Ovary (tissue), 9 donors: ENCODE measurements around the gene CREB3L4. TPM values are rescaled to one million over a fixed set of nuclear protein-coding genes. Genes with fewer than 3 reads are reported as not detected.

Experiments
- DNase-seq, 5 donors: peaks; one replicate each; pipeline ENCODE4 v3.0.0-alpha.2; 2019 to 2020
- H3K27ac ChIP-seq, 2 donors: fragments of 200-600 bp; one replicate each; pipeline versions ENCODE4 v1.5.1 to v1.8.0; 2019 to 2022
- H3K27me3 ChIP-seq: fragments of 200-600 bp; one replicate; pipeline ENCODE4 v1.8.0; 2022
- H3K36me3 ChIP-seq: fragments of 200-600 bp; sonication (generic); one replicate; pipeline ENCODE4 v1.5.1; 2019
- H3K4me1 ChIP-seq: one replicate; pipeline ENCODE4 v1.8.1; 2013; ENCODE audit warnings: mild to moderate bottlenecking, moderate library complexity; ENCODE audit not compliant: insufficient read depth
- H3K4me3 ChIP-seq: fragments of 200-600 bp; sonication (generic); one replicate; pipeline ENCODE4 v1.5.1; 2017
- H3K9me3 ChIP-seq, 2 donors: fragments of 200-600 bp in 1 of 2; sonication (generic) in 1 of 2; one replicate each; pipeline versions ENCODE4 v1.5.1 to v1.8.1; 2013 to 2019; ENCODE audit warnings: mild to moderate bottlenecking in 1 of 2, moderate library complexity in 1 of 2
- EP300 ChIP-seq: sonication (generic); formaldehyde crosslinking; IDR thresholded peaks from one replicate; pipeline ENCODE4 v1.6.1; 2017; ENCODE audit warnings: antibody characterized with exemption
- POLR2A ChIP-seq: fragments of 450-650 bp; IDR thresholded peaks from one replicate; pipeline ENCODE4 v1.6.1; 2017; ENCODE audit warnings: antibody characterized with exemption, mild to moderate bottlenecking, moderate library complexity
- WGBS, 3 donors: extraction: QIAGEN DNeasy Blood & Tissue Kit in 1 of 3; methylation state at CpG; one replicate each; pipeline versions ENCODE4 v1.1.5 to v1.1.7; 2013 to 2017; 5-methylcytosine and 5-hydroxymethylcytosine counted together
- intact Hi-C, 4 donors: fragments of 100-400 bp; cut with DNase I; formaldehyde crosslinking; loops; one replicate each; pipeline versions ENCODE4 v1.11.0 to v1.15.1; 2022 to 2023
- polyA plus RNA-seq, 2 donors: library from polyadenylated mRNA; stranded (reverse); fragments of 200-250 nt in 1 of 2; fragments of 350-450 nt in 1 of 2; fragmentation: Illumina TruSeq in 1 of 2; extraction: RNeasy Lipid Tissue Mini Kit (QIAGEN cat#74804) in 1 of 2; gene quantifications; one replicate each; pipeline ENCODE4 v1.2.3, GENCODE V29; 2013 to 2014
- total RNA-seq, 7 donors: library from RNA; depleted of rRNA in 2 of 7; stranded (reverse); fragments of >200 nt in 2 of 7; fragmentation: NEBNext Ultra II Directional in 3 of 7; extraction: Animal tissue kit (Norgen Biotek cat#: 25700) in 3 of 7; gene quantifications; one replicate each; pipeline versions ENCODE4 v1.1.0 to v1.2.4, GENCODE V29; 2016 to 2023
- TF ChIP-seq, protein P1 (sequence below), 3 donors: fragments of 450-650 bp in 2 of 3; fragments of 200-600 bp in 1 of 3; IDR thresholded peaks; one replicate each; pipeline versions ENCODE4 v1.5.1 to v1.8.0; 2016 to 2022; ENCODE audit warnings: antibody characterized with exemption in 3 of 3, mild to moderate bottlenecking in 1 of 3
- donor health status: DM: no; HTN: no; CAD: no; lungs with moderate emphysema.
- donor health status: DM: no; HTN: no; CAD: no.
- donor health status: Bipolar disorder and iron deficiency.
- donor health status: DM: yes; HTN: yes; CAD: no.
- donor health status: DM: no; HTN: no; CAD: no.
- donor health status: DM: yes; HTN: yes; CAD: no.

The CREB3L4 gene
- total and polyA plus RNA-seq, 9 donors: 10.5 to 27.2 (median 16.6) TPM

DNA sequence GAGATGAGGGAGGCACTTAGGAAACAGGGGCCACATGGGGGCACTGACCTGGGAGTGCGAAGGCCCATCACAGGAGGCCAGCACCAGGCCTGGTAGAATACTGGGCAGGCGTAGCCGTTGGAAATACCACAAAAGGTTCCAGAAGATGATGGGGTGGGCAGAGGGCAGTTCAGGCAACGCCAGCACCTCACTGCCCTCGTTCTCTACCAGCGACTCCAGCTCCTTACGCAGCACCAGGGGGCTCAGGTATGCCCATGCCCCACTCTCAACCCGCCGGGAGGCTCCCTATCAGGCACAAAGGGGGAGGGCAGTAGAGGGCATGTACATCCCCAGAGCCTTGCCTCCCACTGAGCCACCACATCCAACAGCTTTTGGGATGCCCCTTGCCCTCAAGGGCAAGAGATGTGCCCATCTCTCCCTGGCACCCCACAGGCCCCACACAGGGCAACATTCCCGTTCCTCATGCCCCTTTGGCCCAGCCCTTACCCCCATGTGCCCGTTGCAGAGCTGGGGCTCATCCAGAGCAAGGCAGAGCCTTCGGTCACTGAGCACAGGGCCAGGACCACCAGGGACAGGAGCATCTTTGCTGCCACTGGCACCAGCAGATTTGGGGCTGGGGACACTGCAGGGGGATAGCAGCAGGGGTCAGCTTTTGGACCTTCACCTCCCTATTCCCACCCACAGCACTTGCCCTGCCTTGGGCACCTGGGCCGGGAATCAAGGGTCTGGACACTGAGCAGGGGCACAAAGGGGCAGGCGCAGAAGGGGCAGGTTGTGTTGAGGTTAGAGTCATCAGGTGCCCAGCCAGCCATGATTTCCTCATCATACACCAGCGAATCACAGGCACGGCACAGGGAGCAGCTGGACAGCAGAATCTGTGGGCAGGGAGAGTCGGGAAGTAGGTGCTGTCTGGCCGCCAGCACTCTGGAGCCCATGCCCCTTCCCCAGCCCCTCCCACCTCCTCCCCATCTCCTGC lies 35.3 kb upstream of the CREB3L4 start:
- Histone ChIP-seq H3K4me1 (no peaks in the 10 kb centered on the region), H3K27ac (no peak overlapping the region), H3K27me3 (no peaks in the 10 kb centered on the region), H3K9me3 (no peaks in the 10 kb centered on the region), H3K4me3 (no peak overlapping the region), H3K36me3 (no peaks in the 10 kb centered on the region)
- TF ChIP-seq POLR2A: no peak
- intact Hi-C loops: no loop called here
- 89 to 94% (median 90%) methylated on average over 14 to 18 of the region's 18 CpGs for WGBS, 3 donors
- peak in 1 of 5 donors; percentile 23 for DNase-seq

DNA sequence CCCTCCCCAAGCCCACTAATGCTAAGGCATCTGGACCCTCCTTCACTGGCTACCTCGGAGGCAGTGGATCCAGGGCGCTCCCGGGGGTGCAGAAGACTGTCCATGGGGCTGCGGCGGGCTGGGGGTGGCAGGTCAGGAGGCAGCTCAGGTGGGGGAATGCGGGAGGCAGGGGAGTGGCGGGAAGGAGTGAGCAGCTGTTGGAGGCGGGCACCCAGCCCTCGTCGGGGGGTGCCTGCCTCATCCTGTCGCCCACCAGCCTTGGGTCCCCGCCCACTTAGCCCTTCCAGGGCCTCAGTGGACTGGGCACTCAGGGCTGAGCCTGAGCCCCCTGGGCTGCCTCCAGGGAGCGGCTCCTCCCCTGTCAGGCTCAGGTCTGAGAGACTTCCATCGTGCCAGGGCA lies 34.3 kb upstream of the CREB3L4 start:
- Histone ChIP-seq H3K4me3 (no peak overlapping the region), H3K27ac (no peak overlapping the region), H3K27me3 (no peaks in the 10 kb centered on the region), H3K36me3 (no peaks in the 10 kb centered on the region), H3K9me3 (no peaks in the 10 kb centered on the region), H3K4me1 (no peaks in the 10 kb centered on the region)
- intact Hi-C loops: no loop called here
- DNase-seq: peak in 1 of 5 donors; percentile 29
- WGBS, 3 donors: 84 to 90% (median 88%) methylated on average over 13 to 14 of the region's 14 CpGs
- TF ChIP-seq, protein P1, sequence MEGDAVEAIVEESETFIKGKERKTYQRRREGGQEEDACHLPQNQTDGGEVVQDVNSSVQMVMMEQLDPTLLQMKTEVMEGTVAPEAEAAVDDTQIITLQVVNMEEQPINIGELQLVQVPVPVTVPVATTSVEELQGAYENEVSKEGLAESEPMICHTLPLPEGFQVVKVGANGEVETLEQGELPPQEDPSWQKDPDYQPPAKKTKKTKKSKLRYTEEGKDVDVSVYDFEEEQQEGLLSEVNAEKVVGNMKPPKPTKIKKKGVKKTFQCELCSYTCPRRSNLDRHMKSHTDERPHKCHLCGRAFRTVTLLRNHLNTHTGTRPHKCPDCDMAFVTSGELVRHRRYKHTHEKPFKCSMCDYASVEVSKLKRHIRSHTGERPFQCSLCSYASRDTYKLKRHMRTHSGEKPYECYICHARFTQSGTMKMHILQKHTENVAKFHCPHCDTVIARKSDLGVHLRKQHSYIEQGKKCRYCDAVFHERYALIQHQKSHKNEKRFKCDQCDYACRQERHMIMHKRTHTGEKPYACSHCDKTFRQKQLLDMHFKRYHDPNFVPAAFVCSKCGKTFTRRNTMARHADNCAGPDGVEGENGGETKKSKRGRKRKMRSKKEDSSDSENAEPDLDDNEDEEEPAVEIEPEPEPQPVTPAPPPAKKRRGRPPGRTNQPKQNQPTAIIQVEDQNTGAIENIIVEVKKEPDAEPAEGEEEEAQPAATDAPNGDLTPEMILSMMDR (IDR thresholded peaks at IDR 0.05): no peak
- TF ChIP-seq EP300: no peak
- TF ChIP-seq POLR2A: no peak

DNA sequence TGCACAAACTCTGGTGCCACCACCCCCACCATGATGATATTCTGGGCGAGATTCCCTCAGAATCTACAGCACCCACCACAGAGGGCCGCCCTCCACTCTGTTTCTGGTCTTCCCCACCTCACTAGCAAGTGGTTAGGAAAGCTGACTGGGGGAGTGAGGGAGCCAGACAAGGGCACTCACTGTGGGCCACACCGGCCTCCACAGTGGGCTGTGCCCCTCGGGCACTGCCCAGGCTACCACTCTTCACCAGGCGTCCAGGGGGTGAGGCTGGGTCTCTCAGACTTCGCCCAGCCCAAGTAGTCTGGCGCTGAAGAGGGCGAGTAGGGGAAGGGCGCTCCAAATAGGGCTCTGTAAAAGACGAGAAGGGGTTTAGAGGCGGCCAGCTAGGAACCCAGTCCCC lies 33.7 kb upstream of the CREB3L4 start:
- no peaks in the 10 kb centered on the region for H3K36me3 ChIP-seq

DNA sequence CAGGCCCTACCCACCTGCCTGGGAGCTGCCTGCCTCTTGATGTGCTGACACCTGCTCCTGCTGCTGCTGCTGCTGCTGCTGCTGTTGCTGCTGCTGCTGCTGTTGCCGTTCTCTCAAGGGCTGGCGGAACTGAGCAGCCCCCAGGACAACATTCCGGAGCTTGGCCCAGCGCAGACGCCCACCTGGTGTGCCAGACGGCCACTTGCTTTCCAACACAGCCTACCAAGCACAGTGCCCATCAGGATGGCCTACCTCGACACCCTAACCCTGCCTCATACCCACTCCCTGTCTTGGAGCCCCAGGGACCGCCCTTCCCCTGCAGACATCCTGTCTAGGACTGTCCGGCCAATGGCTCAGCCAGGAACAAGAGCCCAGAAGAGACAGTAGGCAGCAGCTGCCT lies 33.0 kb upstream of the CREB3L4 start:
- peak in 1 of 5 donors; percentile 18 for DNase-seq

More for the DNA sequence above, 33.7 kb upstream of the CREB3L4 start:
- Histone ChIP-seq H3K4me3 (no peak overlapping the region), H3K27ac (no peak overlapping the region), H3K4me1 (no peaks in the 10 kb centered on the region), H3K9me3 (no peaks in the 10 kb centered on the region), H3K27me3 (no peaks in the 10 kb centered on the region)
- 94 to 95% (median 94%) methylated on average over 11 of the region's 11 CpGs for WGBS, 3 donors
- DNase-seq: peak in 1 of 5 donors; percentile 19
- TF ChIP-seq EP300: no peak
- TF ChIP-seq, protein P1 (IDR thresholded peaks at IDR 0.05): no peak
- no peak for TF ChIP-seq POLR2A
- intact Hi-C loops: no loop called here

More for the DNA sequence above, 33.0 kb upstream of the CREB3L4 start:
- no peak for TF ChIP-seq POLR2A
- no peak for TF ChIP-seq EP300
- TF ChIP-seq, protein P1 (IDR thresholded peaks at IDR 0.05): no peak
- no peaks in the 10 kb centered on the region for H3K9me3 ChIP-seq
- H3K27ac ChIP-seq: no peak overlapping the region
- WGBS, 3 donors: 91 to 97% (median 93%) methylated on average over 9 of the region's 9 CpGs
- no peaks in the 10 kb centered on the region for H3K4me1 ChIP-seq
- H3K4me3 ChIP-seq: no peak overlapping the region
- H3K27me3 ChIP-seq: no peaks in the 10 kb centered on the region
- intact Hi-C loops: no loop called here
- no peaks in the 10 kb centered on the region for H3K36me3 ChIP-seq
